Tibial nerve (tissue), 4 donors: ENCODE data around the gene ZNF775. TPM values are rescaled to one million over a fixed set of nuclear protein-coding genes. Genes with fewer than 3 reads are reported as not detected.
A peak's percentile ranks its signal among the peaks of the same experiment; 100 is the strongest.

Experiments used
- DNase-seq, 2 donors: peaks; one replicate each; pipeline ENCODE4 v3.0.0-alpha.2; 2019; ENCODE audit warnings: low spot score in 2 of 2
- H3K27ac ChIP-seq, 4 donors: fragments of 200-600 bp; sonication (generic) in 3 of 4; one replicate each; pipeline ENCODE4 v1.5.1; 2017 to 2019; ENCODE audit warnings: mild to moderate bottlenecking in 1 of 4
- H3K27me3 ChIP-seq, 2 donors: fragments of 200-600 bp; sonication (generic) in 1 of 2; one replicate each; pipeline versions ENCODE4 v1.5.1 to v1.6.0; 2017 to 2019
- H3K36me3 ChIP-seq, 3 donors: fragments of 200-600 bp; sonication (generic); one replicate each; pipeline ENCODE4 v1.5.1; 2018 to 2019
- H3K4me1 ChIP-seq, 4 donors: fragments of 200-600 bp; sonication (generic) in 3 of 4; one replicate each; pipeline ENCODE4 v1.5.1; 2017 to 2019
- H3K4me3 ChIP-seq, 4 donors: fragments of 200-600 bp; sonication (generic) in 3 of 4; one replicate each; pipeline ENCODE4 v1.5.1; 2017 to 2019; ENCODE audit warnings: mild to moderate bottlenecking in 1 of 4, moderate library complexity in 1 of 4
- H3K9me3 ChIP-seq, 4 donors: fragments of 200-600 bp; sonication (generic) in 3 of 4; one replicate each; pipeline ENCODE4 v1.5.1; 2017 to 2019
- CTCF ChIP-seq, 5 experiments: fragments of 200-600 bp in 3 of 5; fragments of 450-650 bp in 2 of 5; sonication (generic) in 3 of 5; IDR thresholded peaks; one replicate each; pipeline ENCODE4 v1.5.1; 2016 to 2019; ENCODE audit warnings: antibody characterized with exemption in 5 of 5, mild to moderate bottlenecking in 3 of 5, moderate library complexity in 2 of 5
- EP300 ChIP-seq, 2 donors: sonication (generic); formaldehyde crosslinking; IDR thresholded peaks; one replicate each; pipeline ENCODE4 v1.6.1; 2017; ENCODE audit warnings: antibody characterized with exemption in 2 of 2, mild to moderate bottlenecking in 1 of 2
- POLR2A ChIP-seq, 2 donors: fragments of 450-650 bp; IDR thresholded peaks; one replicate each; pipeline ENCODE4 v1.6.1; 2017; ENCODE audit warnings: antibody characterized with exemption in 2 of 2, mild to moderate bottlenecking in 2 of 2, moderate library complexity in 2 of 2
- WGBS, 2 donors: methylation state at CpG; one replicate each; pipeline ENCODE4 v1.1.5; 2018; 5-methylcytosine and 5-hydroxymethylcytosine counted together
- total RNA-seq, 4 donors: library from RNA; depleted of rRNA; stranded (reverse); fragments of >200 nt; gene quantifications; one replicate each; pipeline ENCODE4 v1.1.0, GENCODE V29; 2016

ZNF775 gene
- total RNA-seq, 4 donors from 2014 or later: 5.9 to 14.3 (median 11.6) TPM

GRCh38 chr7:150368096-150368883, 10.8 kb upstream of the ZNF775 start, which contains the start of gene REPIN1:
REPIN1 (plus strand) TSS chr7:150368822; CDS start chr7:150369712, 890 bp downstream.
- TF ChIP-seq POLR2A (IDR thresholded peaks at IDR 0.05): peak; percentile 55 to 70
- TF ChIP-seq CTCF (IDR thresholded peaks at IDR 0.05): peak in 1 of 5 experiments; percentile 45
- TF ChIP-seq EP300 (IDR thresholded peaks at IDR 0.05): peak; percentile 17 to 83
- Histone ChIP-seq H3K4me1 (peaks cover 0 to 49% (median 26%) of the 10 kb centered on the region in 4 donors), H3K4me3 (peak within 1 kb of the TSS; percentile 68 to 99 (median 84)), H3K9me3 (no peaks in the 10 kb centered on the region), H3K27me3 (no peaks in the 10 kb centered on the region), H3K36me3 (peaks cover 0 to 35% (median 0%) of the 10 kb centered on the region in 3 donors), H3K27ac (peak within 1 kb of the TSS; percentile 88 to 99 (median 98))
- DNase-seq: peak; percentile 90
- 2% methylated on average over 55 to 65 of the region's 85 CpGs for WGBS, 2 donors

- Histone ChIP-seq H3K36me3 (peaks cover 0 to 43% (median 0%) of the 10 kb centered on the region in 3 donors), H3K27me3 (no peaks in the 10 kb centered on the region), H3K4me3 (peak overlapping the region; percentile 68 to 99 (median 84)), H3K4me1 (peaks cover 0 to 55% (median 25%) of the 10 kb centered on the region in 4 donors), H3K9me3 (no peaks in the 10 kb centered on the region), H3K27ac (peak overlapping the region; percentile 88 to 99 (median 98))
- WGBS, 2 donors: 0 to 2% methylated on average over 13 to 34 of the region's 58 CpGs
- TF ChIP-seq CTCF (IDR thresholded peaks at IDR 0.05): no peak
- no peak for TF ChIP-seq POLR2A (IDR thresholded peaks at IDR 0.05)
- no peak for TF ChIP-seq EP300 (IDR thresholded peaks at IDR 0.05)
- peak in 1 of 2 donors; percentile 31 for DNase-seq
These were observed 10.0 kb upstream of the ZNF775 start for GRCh38 chr7:150368884-150369747.

- WGBS, 2 donors: 22 to 28% methylated on average over 20 to 23 of the region's 23 CpGs
- Histone ChIP-seq H3K4me1 (peaks cover 0 to 55% (median 24%) of the 10 kb centered on the region in 4 donors), H3K9me3 (no peaks in the 10 kb centered on the region), H3K4me3 (peak overlapping the region; percentile 68 to 99 (median 84)), H3K27me3 (no peaks in the 10 kb centered on the region), H3K36me3 (peaks cover 0 to 51% (median 0%) of the 10 kb centered on the region in 3 donors), H3K27ac (peak overlapping the region; percentile 88 to 99 (median 98))
- no peak for DNase-seq
- TF ChIP-seq EP300 (IDR thresholded peaks at IDR 0.05) (no peak), CTCF (IDR thresholded peaks at IDR 0.05) (no peak), POLR2A (IDR thresholded peaks at IDR 0.05) (no peak)
These were observed 9.2 kb upstream of the ZNF775 start for GRCh38 chr7:150369748-150370501.

GRCh38 chr7:150370612-150371071, 8.5 kb upstream of the ZNF775 start:
- H3K27ac ChIP-seq: peak overlapping the region in 3 of 4 donors; percentile 59 to 99 (median 98)
- H3K4me1 ChIP-seq: peaks cover 0 to 55% (median 24%) of the 10 kb centered on the region in 4 donors

More at GRCh38 chr7:150370612-150371071, 8.5 kb upstream of the ZNF775 start:
- no peaks in the 10 kb centered on the region for H3K27me3 ChIP-seq
- DNase-seq: no peak
- peak overlapping the region in 1 of 4 donors; percentile 99 for H3K4me3 ChIP-seq
- WGBS, 2 donors: 48 to 75% methylated on average over 3 of the region's 3 CpGs
- peaks cover 0 to 57% (median 0%) of the 10 kb centered on the region in 3 donors for H3K36me3 ChIP-seq
- no peak for TF ChIP-seq POLR2A (IDR thresholded peaks at IDR 0.05)
- TF ChIP-seq EP300 (IDR thresholded peaks at IDR 0.05): no peak
- TF ChIP-seq CTCF (IDR thresholded peaks at IDR 0.05): no peak
- H3K9me3 ChIP-seq: no peaks in the 10 kb centered on the region
